Panc1 (cell line): ENCODE results near the gene TLE1. TPM values are rescaled to one million over a fixed set of nuclear protein-coding genes. Genes with fewer than 3 reads are reported as not detected.

ENCODE experiments used
- ATAC-seq: fragments of 200-7000 bp; cut with Tn5 transposase; 2 replicates; pipeline ENCODE4 v1.9.1; 2020; ENCODE audit warnings: mild to moderate bottlenecking, moderate library complexity
- BruUV-seq: library from RNA; stranded (reverse); fragments of 400-500 nt; replicated peaks from 2 replicates; lab custom pipeline; 2021; lab: Mats Ljungman, UMichigan
- CTCF ChIA-PET: fragments of 300-600 bp; sonication (Branson Sonifier 250); formaldehyde crosslinking; loops from one replicate; lab custom pipeline; 2022; ENCODE audit warnings: antibody characterized with exemption; lab: Charles Lee
- POLR2A ChIA-PET: fragments of 300-600 bp; sonication (Branson Sonifier 250); formaldehyde crosslinking; loops from one replicate; lab custom pipeline; 2022; ENCODE audit warnings: antibody characterized with exemption; lab: Charles Lee
- DNase-seq: peaks from one replicate; pipeline ENCODE4 v3.0.0-alpha.2; 2010; ENCODE audit warnings: low read depth, low spot score
- H3K27ac ChIP-seq: 2 replicates; pipeline ENCODE4 v1.5.1; 2011; ENCODE audit warnings: mild to moderate bottlenecking, low read length, inconsistent platforms
- H3K27me3 ChIP-seq: fragments of 200-500 bp; sonication (Bioruptor generic); 2 replicates; pipeline ENCODE4 v1.6.0; 2014; ENCODE audit warnings: low read length, inconsistent platforms; ENCODE audit not compliant: control insufficient read depth, insufficient read depth
- H3K36me3 ChIP-seq: fragments of 200-500 bp; sonication (Bioruptor generic); 2 replicates; pipeline ENCODE4 v1.5.1; 2014; ENCODE audit warnings: inconsistent platforms, mild to moderate bottlenecking, low read length, moderate library complexity; ENCODE audit not compliant: control insufficient read depth, insufficient read depth
- H3K4me1 ChIP-seq: 2 replicates; pipeline ENCODE4 v1.5.1; 2011; ENCODE audit warnings: inconsistent platforms, mild to moderate bottlenecking, low read length, moderate library complexity; ENCODE audit not compliant: control insufficient read depth, insufficient read depth
- H3K4me3 ChIP-seq, 2 experiments: 2 replicates each; pipeline ENCODE4 v1.5.1; 2011 to 2012; ENCODE audit warnings: low read depth in 2 of 2, low read length in 2 of 2, mild to moderate bottlenecking in 2 of 2, inconsistent platforms in 1 of 2, moderate library complexity in 1 of 2
- H3K9me3 ChIP-seq: fragments of 200-500 bp; sonication (Bioruptor generic); 2 replicates; pipeline ENCODE4 v1.5.1; 2014; ENCODE audit warnings: low read depth, mild to moderate bottlenecking, inconsistent platforms, low read length, moderate library complexity; ENCODE audit not compliant: control insufficient read depth, insufficient read depth
- CTCF ChIP-seq: fragments of 450-650 bp; IDR thresholded peaks from 2 replicates; pipeline ENCODE4 v1.5.1; 2017; ENCODE audit warnings: mild to moderate bottlenecking
- POLR2AphosphoS5 ChIP-seq: IDR thresholded peaks from 2 replicates; pipeline ENCODE4 v1.6.1; 2012; ENCODE audit warnings: mild to moderate bottlenecking, low read depth, low read length, moderate library complexity
- REST ChIP-seq, 2 experiments: IDR thresholded peaks; 2 replicates each; pipeline ENCODE4 v1.6.1; 2011 to 2012; ENCODE audit warnings: low read depth in 2 of 2, control low read depth in 1 of 2, low read length in 1 of 2, mild to moderate bottlenecking in 1 of 2, moderate library complexity in 1 of 2; ENCODE audit not compliant: insufficient read depth in 1 of 2
- SIN3A ChIP-seq: IDR thresholded peaks from 2 replicates; pipeline ENCODE4 v1.6.1; 2012; ENCODE audit warnings: low read depth, mild to moderate bottlenecking, low read length, moderate library complexity, borderline replicate concordance; ENCODE audit not compliant: insufficient read depth
- TCF7L2 ChIP-seq: IDR thresholded peaks from 2 replicates; pipeline ENCODE4 v1.6.1; 2011; ENCODE audit warnings: mild to moderate bottlenecking, low read depth, low read length, inconsistent platforms
- in situ Hi-C: cut with HindIII; loops from 2 replicates; pipeline ENCODE4 v1.10.0; 2016; ENCODE audit warnings: low sequenced_read_pairs, low pct_unique_long_range_greater_than_20kb
- intact Hi-C: fragments of 100-400 bp; cut with micrococcal nuclease; formaldehyde crosslinking; loops from one replicate; pipeline ENCODE4 v1.10.0; 2022; ENCODE audit not compliant: unreplicated experiment
- total RNA-seq: library from RNA; stranded (reverse); gene quantifications from one replicate; pipeline ENCODE4 v1.2.1, GENCODE V29; 2021; ENCODE audit not compliant: unreplicated experiment

TLE1 gene
- total RNA-seq, 1 experiment from 2014 or later, result 12.9 TPM

DNA sequence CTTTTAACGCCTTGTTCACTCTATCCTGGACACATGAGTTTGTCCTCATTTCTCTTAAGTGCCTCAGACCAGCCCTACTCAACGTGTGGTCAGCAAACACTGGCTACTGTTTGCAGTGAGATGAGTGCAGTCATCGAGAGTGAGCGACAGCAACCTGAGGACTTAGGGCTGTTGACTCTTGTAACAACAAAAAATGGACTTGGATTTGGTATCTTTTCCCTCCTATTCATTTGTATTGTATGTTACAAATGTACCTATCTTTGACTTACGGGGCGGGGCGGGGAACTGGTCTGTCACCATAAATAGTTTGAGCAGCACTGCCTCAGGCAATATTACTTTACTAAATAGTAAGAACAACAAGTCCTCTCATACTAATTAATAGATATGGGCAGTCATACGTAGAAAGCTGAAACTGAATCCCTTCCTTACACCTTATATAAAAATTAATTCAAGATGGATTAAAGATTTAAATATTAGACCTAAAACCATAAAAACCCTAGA, 84.1 kb downstream of the TLE1 start:
- Histone ChIP-seq H3K27me3 (no peaks in the 10 kb centered on the region), H3K36me3 (no peaks in the 10 kb centered on the region), H3K4me1 (no peaks in the 10 kb centered on the region), H3K4me3 (no peak overlapping the region), H3K9me3 (no peaks in the 10 kb centered on the region), H3K27ac (no peak overlapping the region)
- in situ Hi-C loops (no loop called here), intact Hi-C loops (no loop called here)
- no peak for ATAC-seq
- no TSS peak for BruUV-seq
- POLR2A ChIA-PET, result no interaction called here
- DNase-seq, result no peak
- CTCF ChIA-PET, result no interaction called here
- TF ChIP-seq SIN3A, result no peak
- no peak for TF ChIP-seq POLR2AphosphoS5
- no peak for TF ChIP-seq TCF7L2

- ATAC-seq (no peak), DNase-seq (no peak)
- CTCF ChIA-PET, result no interaction called here
- TF ChIP-seq TCF7L2 (no peak), POLR2AphosphoS5 (no peak), SIN3A (no peak), REST (IDR thresholded peaks at IDR 0.05; ENCODE audit: insufficient read depth in 1 of 2, low read depth in 2 of 2, low read length in 1 of 2) (no peak), CTCF (no peak)
- POLR2A ChIA-PET, result no interaction called here
- no peak overlapping the region for H3K27ac ChIP-seq
- H3K27me3 ChIP-seq, result no peaks in the 10 kb centered on the region
- BruUV-seq, result no TSS peak
- no peaks in the 10 kb centered on the region for H3K4me1 ChIP-seq
- no peak overlapping the region for H3K4me3 ChIP-seq
- no peaks in the 10 kb centered on the region for H3K9me3 ChIP-seq
- intact Hi-C loops (no loop called here), in situ Hi-C loops (no loop called here)
- no peaks in the 10 kb centered on the region for H3K36me3 ChIP-seq
Observed at GRCh38 chr9:81604306-81605169, 84.8 kb downstream of the TLE1 start.
